HL-60 (cell line): ENCODE data around the gene COL4A3.

Source experiments
- POLR2AphosphoS5 ChIP-seq: IDR thresholded peaks from 2 replicates; pipeline ENCODE4 v1.6.1; 2012; ENCODE audit warnings: low read depth
- SPI1 ChIP-seq: IDR thresholded peaks from 2 replicates; pipeline ENCODE4 v1.6.1; 2012; ENCODE audit warnings: low read depth, mild to moderate bottlenecking, borderline replicate concordance
- TF ChIP-seq, protein P1 (sequence below): IDR thresholded peaks from one replicate; pipeline ENCODE4 v1.5.1; 2011; ENCODE audit warnings: low read length, control low read depth, inconsistent platforms; ENCODE audit not compliant: insufficient read depth

DNA sequence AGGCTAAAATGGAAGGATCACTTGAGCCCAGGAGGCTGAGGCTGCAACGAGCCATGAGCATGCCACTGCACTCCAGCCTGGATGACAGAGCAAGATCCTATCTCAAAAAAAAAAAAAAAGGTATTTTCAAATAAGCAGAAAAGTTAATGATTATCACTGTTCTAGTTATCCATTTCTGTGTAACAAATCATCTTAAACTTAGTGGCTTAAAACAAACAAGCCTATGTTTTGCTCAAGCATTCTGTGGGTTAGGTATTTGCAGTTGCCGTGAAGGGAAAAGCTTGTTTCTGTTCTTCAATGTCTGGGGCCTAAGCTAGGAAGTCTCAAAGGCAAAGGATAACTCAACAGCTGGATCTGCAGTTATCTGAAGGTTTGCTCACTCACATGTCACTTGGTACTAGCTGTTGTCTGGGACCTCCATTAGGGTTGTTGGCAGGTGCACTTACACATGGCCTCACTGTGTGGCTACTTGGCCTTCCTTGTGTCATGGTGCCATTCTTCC is 174.7 kb downstream of the COL4A3 start:
- TF ChIP-seq, protein P1, sequence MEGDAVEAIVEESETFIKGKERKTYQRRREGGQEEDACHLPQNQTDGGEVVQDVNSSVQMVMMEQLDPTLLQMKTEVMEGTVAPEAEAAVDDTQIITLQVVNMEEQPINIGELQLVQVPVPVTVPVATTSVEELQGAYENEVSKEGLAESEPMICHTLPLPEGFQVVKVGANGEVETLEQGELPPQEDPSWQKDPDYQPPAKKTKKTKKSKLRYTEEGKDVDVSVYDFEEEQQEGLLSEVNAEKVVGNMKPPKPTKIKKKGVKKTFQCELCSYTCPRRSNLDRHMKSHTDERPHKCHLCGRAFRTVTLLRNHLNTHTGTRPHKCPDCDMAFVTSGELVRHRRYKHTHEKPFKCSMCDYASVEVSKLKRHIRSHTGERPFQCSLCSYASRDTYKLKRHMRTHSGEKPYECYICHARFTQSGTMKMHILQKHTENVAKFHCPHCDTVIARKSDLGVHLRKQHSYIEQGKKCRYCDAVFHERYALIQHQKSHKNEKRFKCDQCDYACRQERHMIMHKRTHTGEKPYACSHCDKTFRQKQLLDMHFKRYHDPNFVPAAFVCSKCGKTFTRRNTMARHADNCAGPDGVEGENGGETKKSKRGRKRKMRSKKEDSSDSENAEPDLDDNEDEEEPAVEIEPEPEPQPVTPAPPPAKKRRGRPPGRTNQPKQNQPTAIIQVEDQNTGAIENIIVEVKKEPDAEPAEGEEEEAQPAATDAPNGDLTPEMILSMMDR: no peak
- TF ChIP-seq POLR2AphosphoS5 (no peak), SPI1 (no peak)
